ENCODE results near the gene LRRC7.
A peak's percentile ranks its signal among the peaks of the same experiment; 100 is the strongest.
"Not testable (repeated sequence)": the region's sequence is repeated elsewhere in the genome, so short reads cannot be mapped to it uniquely, and the experiment has no call there.

Gene LRRC7

GRCh38 chr1:69835955-69836354, 268.2 kb downstream of the LRRC7 start:
- in situ Hi-C loops (cut with HindIII; ENCODE audit: low pct_ligation_motif_present, low pct_unique_long_range_greater_than_20kb, low sequenced_read_pairs): no loop called here
- DNase-seq: peak; percentile 2

- DNase-seq: peak; percentile 57
- in situ Hi-C loops (cut with HindIII; ENCODE audit: low pct_ligation_motif_present, low pct_unique_long_range_greater_than_20kb, low sequenced_read_pairs): no loop called here
Observed at GRCh38 chr1:69836971-69837636, 269.4 kb downstream of the LRRC7 start.

GRCh38 chr1:69842326-69842725, 274.6 kb downstream of the LRRC7 start:
- DNase-seq: no peak
- in situ Hi-C loops (cut with HindIII; ENCODE audit: low pct_ligation_motif_present, low pct_unique_long_range_greater_than_20kb, low sequenced_read_pairs): no loop called here

- no peak for DNase-seq
- in situ Hi-C loops (cut with HindIII; ENCODE audit: low pct_ligation_motif_present, low pct_unique_long_range_greater_than_20kb, low sequenced_read_pairs): no loop called here
Observed at GRCh38 chr1:69845655-69846054, 277.9 kb downstream of the LRRC7 start.

- no peak for DNase-seq
- in situ Hi-C loops (cut with HindIII; ENCODE audit: low pct_ligation_motif_present, low pct_unique_long_range_greater_than_20kb, low sequenced_read_pairs): no loop called here
Observed at GRCh38 chr1:69846267-69846666, 278.5 kb downstream of the LRRC7 start.

GRCh38 chr1:69847670-69848069, 279.9 kb downstream of the LRRC7 start:
- in situ Hi-C loops (cut with HindIII; ENCODE audit: low pct_ligation_motif_present, low pct_unique_long_range_greater_than_20kb, low sequenced_read_pairs): no loop called here
- DNase-seq: no peak

GRCh38 chr1:69852151-69852550, 284.4 kb downstream of the LRRC7 start:
- in situ Hi-C loops (cut with HindIII; ENCODE audit: low pct_ligation_motif_present, low pct_unique_long_range_greater_than_20kb, low sequenced_read_pairs): no loop called here
- no peak for DNase-seq

- in situ Hi-C loops (cut with HindIII; ENCODE audit: low pct_ligation_motif_present, low pct_unique_long_range_greater_than_20kb, low sequenced_read_pairs): no loop called here
- DNase-seq: no peak
Observed at GRCh38 chr1:69852706-69853105, 285.0 kb downstream of the LRRC7 start.

GRCh38 chr1:69858534-69858933, 290.8 kb downstream of the LRRC7 start:
- no peak for DNase-seq
- in situ Hi-C loops (cut with HindIII; ENCODE audit: low pct_ligation_motif_present, low pct_unique_long_range_greater_than_20kb, low sequenced_read_pairs): no loop called here

GRCh38 chr1:69861641-69862040, 293.9 kb downstream of the LRRC7 start:
- DNase-seq: no peak
- in situ Hi-C loops (cut with HindIII; ENCODE audit: low pct_ligation_motif_present, low pct_unique_long_range_greater_than_20kb, low sequenced_read_pairs): no loop called here

GRCh38 chr1:69862906-69863305, 295.2 kb downstream of the LRRC7 start:
- in situ Hi-C loops (cut with HindIII; ENCODE audit: low pct_ligation_motif_present, low pct_unique_long_range_greater_than_20kb, low sequenced_read_pairs): no loop called here
- DNase-seq: no peak

GRCh38 chr1:69863704-69864103, 296.0 kb downstream of the LRRC7 start:
- DNase-seq: no peak
- in situ Hi-C loops (cut with HindIII; ENCODE audit: low pct_ligation_motif_present, low pct_unique_long_range_greater_than_20kb, low sequenced_read_pairs): no loop called here

GRCh38 chr1:69871412-69871811, 303.7 kb downstream of the LRRC7 start:
- no peak for DNase-seq
- in situ Hi-C loops (cut with HindIII; ENCODE audit: low pct_ligation_motif_present, low pct_unique_long_range_greater_than_20kb, low sequenced_read_pairs): no loop called here

- in situ Hi-C loops (cut with HindIII; ENCODE audit: low pct_ligation_motif_present, low pct_unique_long_range_greater_than_20kb, low sequenced_read_pairs): no loop called here
- no peak for DNase-seq
Observed at GRCh38 chr1:69878338-69878737, 310.6 kb downstream of the LRRC7 start.

GRCh38 chr1:69888016-69888415, 320.3 kb downstream of the LRRC7 start:
- DNase-seq; in situ Hi-C loops (cut with HindIII; ENCODE audit: low pct_ligation_motif_present, low pct_unique_long_range_greater_than_20kb, low sequenced_read_pairs): not testable (repeated sequence)

- in situ Hi-C loops (cut with HindIII; ENCODE audit: low pct_ligation_motif_present, low pct_unique_long_range_greater_than_20kb, low sequenced_read_pairs): no loop called here
- no peak for DNase-seq
Observed at GRCh38 chr1:69888657-69889056, 320.9 kb downstream of the LRRC7 start.

- in situ Hi-C loops (cut with HindIII; ENCODE audit: low pct_ligation_motif_present, low pct_unique_long_range_greater_than_20kb, low sequenced_read_pairs): no loop called here
- DNase-seq: no peak
Observed at GRCh38 chr1:69898403-69898947, 330.8 kb downstream of the LRRC7 start.

- in situ Hi-C loops (cut with HindIII; ENCODE audit: low pct_ligation_motif_present, low pct_unique_long_range_greater_than_20kb, low sequenced_read_pairs): no loop called here
- DNase-seq: no peak
Observed at GRCh38 chr1:69911301-69911801, 343.6 kb downstream of the LRRC7 start.

- in situ Hi-C loops (cut with HindIII; ENCODE audit: low pct_ligation_motif_present, low pct_unique_long_range_greater_than_20kb, low sequenced_read_pairs): no loop called here
- DNase-seq: no peak
Observed at GRCh38 chr1:69913977-69914376, 346.3 kb downstream of the LRRC7 start.

GRCh38 chr1:69914976-69915765, 347.4 kb downstream of the LRRC7 start:
- in situ Hi-C loops (cut with HindIII; ENCODE audit: low pct_ligation_motif_present, low pct_unique_long_range_greater_than_20kb, low sequenced_read_pairs): no loop called here
- no peak for DNase-seq
